ENCODE results near the gene KRT38. TPM values are rescaled to one million over a fixed set of nuclear protein-coding genes. Genes with fewer than 3 reads are reported as not detected.

KRT38 gene
- total RNA-seq = not detected in 2 replicates

DNA sequence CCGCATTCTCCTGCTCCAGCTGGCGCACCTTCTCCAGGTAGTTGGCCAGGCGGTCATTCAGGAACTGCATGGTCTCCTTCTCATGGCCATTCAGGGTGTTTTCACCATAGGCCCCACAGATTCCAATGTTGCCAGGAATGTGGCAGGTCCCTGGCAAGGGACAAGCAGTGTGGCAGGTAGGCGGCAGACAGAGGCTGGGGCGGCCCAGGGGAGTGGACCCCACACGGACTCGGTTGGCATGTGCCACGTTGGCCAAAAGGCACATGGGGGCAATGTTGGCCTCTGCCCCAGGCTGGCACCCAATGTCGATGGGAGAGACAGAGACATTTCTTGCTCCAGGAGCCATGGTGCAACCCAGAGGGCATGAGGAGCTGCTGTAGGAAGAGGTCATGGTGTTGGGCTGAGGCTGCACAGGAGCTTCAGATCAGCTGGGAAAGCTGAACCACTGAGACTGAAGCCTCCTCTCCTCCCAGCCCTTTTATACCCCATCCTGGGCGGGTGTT is at the start of gene KRT38:
Gene KRT38 (minus strand): TSS at position 453 of the 503 bp plus-strand sequence. CDS start 62 bp downstream, at position 391.

DNA sequence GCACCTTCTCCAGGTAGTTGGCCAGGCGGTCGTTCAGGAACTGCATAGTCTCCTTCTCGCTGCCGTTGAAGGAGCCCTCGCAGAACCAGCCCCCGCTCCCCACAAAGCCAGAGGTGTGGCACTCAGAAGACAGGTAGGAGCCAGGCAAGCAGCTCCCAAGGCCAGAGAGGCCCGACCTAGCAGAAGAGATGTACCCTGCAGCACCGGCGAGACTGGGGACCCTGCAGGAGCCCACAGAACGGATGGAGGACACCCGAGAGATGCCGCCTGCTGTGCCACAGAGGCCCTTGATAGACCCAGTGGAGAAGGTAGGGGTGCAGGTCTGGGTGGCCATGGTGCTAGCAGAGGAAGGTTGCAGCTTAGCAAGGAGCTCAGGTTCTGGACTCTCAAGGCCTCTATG is 48.7 kb upstream of the KRT38 start, which contains the start of gene KRT36:
Gene KRT36 (minus strand): TSS at position 380 of the 400 bp plus-strand sequence. CDS start 46 bp downstream, at position 334.

DNA sequence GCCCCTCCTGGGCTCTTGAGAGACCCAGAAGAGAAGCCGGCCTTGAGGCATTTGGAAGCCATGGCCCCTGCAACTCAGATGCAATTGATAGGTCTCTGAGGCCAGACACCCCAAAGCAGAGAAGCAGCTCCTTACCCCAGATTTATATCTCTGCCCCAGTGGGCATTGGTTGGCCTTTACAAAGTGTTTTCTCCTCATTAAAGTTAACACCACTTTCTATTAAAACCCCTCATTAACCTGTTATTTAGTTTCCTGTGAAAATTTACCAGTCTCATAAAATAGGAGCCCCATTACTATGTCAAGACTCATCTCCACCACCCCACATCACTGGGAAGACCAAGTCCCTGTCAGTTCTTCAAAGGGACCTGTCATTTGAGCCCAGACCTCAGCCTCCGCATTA is 40.3 kb upstream of the KRT38 start, which contains the start of gene KRT35:
Gene KRT35 (minus strand): TSS at position 116 of the 400 bp plus-strand sequence. CDS start 54 bp downstream, at position 62.

DNA sequence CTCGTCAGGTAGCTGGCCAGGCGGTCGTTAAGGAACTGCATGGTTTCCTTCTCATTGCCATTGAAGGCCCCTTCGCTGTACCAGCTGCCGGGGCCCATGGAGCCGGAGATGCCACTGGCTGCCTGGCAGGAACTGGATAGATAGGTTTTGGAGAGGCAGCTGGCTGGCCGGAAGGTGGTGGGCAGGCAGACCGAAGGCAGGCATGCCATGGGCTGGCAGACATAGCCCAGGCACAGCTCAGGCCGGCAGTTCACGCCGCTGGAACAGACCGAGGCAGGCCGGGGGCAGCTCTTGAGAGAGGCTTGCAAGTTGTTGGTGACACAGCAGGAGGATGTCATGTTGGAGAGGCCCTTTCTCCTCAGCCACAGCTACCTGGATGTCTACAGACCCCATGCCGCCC is 26.2 kb upstream of the KRT38 start, which contains the start of gene KRT32:
Gene KRT32 (minus strand): TSS at position 399 of the 400 bp plus-strand sequence. CDS start 61 bp downstream, at position 338.

DNA sequence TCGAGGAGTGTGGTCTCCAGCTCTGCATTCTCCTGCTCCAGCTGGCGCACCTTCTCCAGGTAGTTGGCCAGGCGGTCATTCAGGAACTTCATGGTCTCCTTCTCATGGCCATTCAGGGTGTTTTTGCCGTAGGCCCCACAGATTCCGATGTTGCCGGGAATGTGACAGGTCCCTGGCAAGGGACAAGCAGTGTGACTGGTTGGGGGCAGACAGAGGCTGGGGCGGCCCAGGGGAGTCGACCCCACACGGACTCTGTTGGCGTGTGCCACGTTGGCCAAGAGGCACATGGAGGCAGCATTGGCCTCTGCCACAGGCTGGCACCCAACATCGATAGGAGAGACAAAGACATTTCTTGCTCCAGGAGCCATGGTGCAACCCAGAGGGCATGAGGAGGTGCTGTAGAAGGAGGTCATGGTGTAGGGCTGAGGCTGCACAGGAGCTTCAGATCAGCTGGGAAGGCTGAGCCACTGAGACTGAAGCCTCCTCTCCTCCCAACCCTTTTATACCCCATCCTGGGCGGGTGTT is 16.6 kb downstream of the KRT38 start, which contains the start of gene KRT37:
Gene KRT37 (minus strand): TSS at position 475 of the 525 bp plus-strand sequence. CDS start 62 bp downstream, at position 413.

DNA sequence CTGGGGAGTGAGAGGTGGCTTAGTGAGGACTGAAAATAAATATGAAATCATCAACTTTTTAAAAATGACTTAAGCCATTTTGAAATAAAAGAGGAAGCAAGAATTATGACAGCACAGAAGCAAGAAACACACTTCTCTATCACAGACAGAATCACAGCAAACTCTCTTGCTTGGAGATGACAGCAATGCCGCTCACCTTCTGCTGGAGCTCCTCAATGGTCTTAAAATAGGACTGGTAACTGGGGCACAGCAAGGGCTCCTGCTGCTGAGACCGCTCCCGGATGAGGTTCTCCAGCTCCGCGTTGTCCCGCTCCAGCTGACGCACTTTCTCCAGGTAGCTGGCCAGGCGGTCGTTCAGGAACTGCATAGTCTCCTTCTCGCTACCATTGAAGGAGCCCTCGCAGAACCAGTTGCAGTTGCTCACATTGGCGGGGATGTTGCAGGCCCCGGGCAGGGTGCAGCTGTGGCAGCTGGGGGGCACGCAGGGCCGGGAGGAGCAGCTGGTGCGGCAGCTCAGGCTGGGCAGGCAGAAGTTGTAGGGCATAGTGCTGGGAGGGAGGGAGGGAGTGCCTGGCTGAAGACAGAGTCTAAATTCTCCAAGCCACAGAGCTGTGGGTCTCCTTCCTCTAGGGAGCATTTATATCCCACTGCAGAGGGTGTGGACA is 43.7 kb downstream of the KRT38 start, which contains the start of gene KRT31:
Gene KRT31 (minus strand): TSS at position 613 of the 665 bp plus-strand sequence. CDS start 69 bp downstream, at position 544.

Small RNA genes within 50 kb of the gene (small RNA-seq; reads per million reads assigned to genes)
- gene RNU2-32P = 166 reads per million, percentile 99 among the genes with 10 or more reads in this experiment

Other genes starting within 250 kb of the KRT38 start
- not detected in 2 replicates for gene KRTAP9-2, start 214.3 kb downstream of the KRT38 start, total RNA-seq
- not detected in 2 replicates for gene KRTAP9-3, start 208.5 kb downstream of the KRT38 start, total RNA-seq
- not detected in 2 replicates for gene KRTAP9-8, start 203.0 kb downstream of the KRT38 start, total RNA-seq
- not detected in 2 replicates for gene KRTAP9-4, start 191.3 kb downstream of the KRT38 start, total RNA-seq
- not detected in 2 replicates for gene KRTAP9-9, start 185.6 kb downstream of the KRT38 start, total RNA-seq
- not detected in 2 replicates for gene KRTAP9-6, start 175.6 kb downstream of the KRT38 start, total RNA-seq
- gene KRTAP9-7, start 165.3 kb downstream of the KRT38 start, total RNA-seq = not detected in 2 replicates
- gene KRTAP29-1, start 138.1 kb downstream of the KRT38 start, total RNA-seq = not detected in 2 replicates
- gene KRTAP16-1, start 131.7 kb downstream of the KRT38 start, total RNA-seq = not detected in 2 replicates
- gene KRTAP17-1, start 125.3 kb downstream of the KRT38 start, total RNA-seq = not detected in 2 replicates
- gene KRT33A, start 90.2 kb downstream of the KRT38 start, total RNA-seq = not detected in 2 replicates
- not detected in 2 replicates for gene KRT33B, start 71.2 kb downstream of the KRT38 start, total RNA-seq
- not detected in 2 replicates for gene KRT34, start 58.7 kb downstream of the KRT38 start, total RNA-seq
- not detected in 2 replicates for gene KRT31, start 43.4 kb downstream of the KRT38 start, total RNA-seq
- not detected in 2 replicates for gene KRT37, start 16.4 kb downstream of the KRT38 start, total RNA-seq
- gene KRT32, start 26.4 kb upstream of the KRT38 start, total RNA-seq = not detected in 2 replicates
- not detected in 2 replicates for gene KRT35, start 40.2 kb upstream of the KRT38 start, total RNA-seq
- gene KRT36, start 48.9 kb upstream of the KRT38 start, total RNA-seq = not detected in 2 replicates
- gene KRT13, start 64.6 kb upstream of the KRT38 start, total RNA-seq = not detected in 2 replicates
- gene KRT15, start 77.9 kb upstream of the KRT38 start, total RNA-seq = 0.65 and 2.8 TPM in 2 replicates
- 25.5 and 62.2 TPM in 2 replicates for gene KRT19, start 87.3 kb upstream of the KRT38 start, total RNA-seq
- gene KRT9, start 131.1 kb upstream of the KRT38 start, total RNA-seq = not detected in 2 replicates
- not detected in 2 replicates for gene KRT14, start 145.9 kb upstream of the KRT38 start, total RNA-seq
- not detected in 2 replicates for gene KRT16, start 171.8 kb upstream of the KRT38 start, total RNA-seq
- 0.38 TPM in 1 of 2 replicates, not detected in the other for gene KRT17, start 183.6 kb upstream of the KRT38 start, total RNA-seq
- 67.3 and 85.7 TPM in 2 replicates for gene EIF1, start 247.9 kb upstream of the KRT38 start, total RNA-seq